Thyroid gland (tissue), 4 donors: Measurements from ENCODE around the gene SP3.
A peak's percentile ranks its signal among the peaks of the same experiment; 100 is the strongest.

Experiments used
- POLR2A ChIP-seq, 2 donors: fragments of 450-650 bp; IDR thresholded peaks; one replicate each; pipeline ENCODE4 v1.6.1; 2017; ENCODE audit warnings: antibody characterized with exemption in 2 of 2, mild to moderate bottlenecking in 2 of 2, moderate library complexity in 1 of 2
- TF ChIP-seq, protein P1 (sequence below), 6 experiments: fragments of 200-600 bp in 3 of 6; fragments of 450-650 bp in 3 of 6; sonication (generic) in 3 of 6; IDR thresholded peaks; one replicate each; pipeline ENCODE4 v1.5.1; 2016 to 2019; ENCODE audit warnings: antibody characterized with exemption in 6 of 6, mild to moderate bottlenecking in 2 of 6, inconsistent platforms in 1 of 6, moderate library complexity in 1 of 6

DNA sequence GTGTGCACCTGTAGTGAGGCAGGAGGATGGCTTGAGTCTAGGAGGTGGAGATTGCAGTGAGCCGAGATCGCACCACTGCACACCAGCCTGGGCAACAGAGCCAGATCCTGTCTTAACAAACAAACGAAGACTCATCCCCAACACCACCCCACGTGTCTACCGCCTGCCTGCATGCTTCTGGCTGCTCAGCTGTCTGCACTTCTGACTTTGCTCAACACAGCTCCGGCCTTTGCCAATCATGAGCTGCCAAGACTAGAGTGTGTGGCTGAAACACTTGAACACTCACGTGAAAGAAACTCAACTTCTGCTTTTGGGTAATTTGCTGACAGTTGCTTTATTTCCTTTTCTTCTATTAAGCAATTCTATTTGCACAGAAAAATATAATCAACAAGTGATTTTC is 32.1 kb upstream of the SP3 start:
- TF ChIP-seq, protein P1, sequence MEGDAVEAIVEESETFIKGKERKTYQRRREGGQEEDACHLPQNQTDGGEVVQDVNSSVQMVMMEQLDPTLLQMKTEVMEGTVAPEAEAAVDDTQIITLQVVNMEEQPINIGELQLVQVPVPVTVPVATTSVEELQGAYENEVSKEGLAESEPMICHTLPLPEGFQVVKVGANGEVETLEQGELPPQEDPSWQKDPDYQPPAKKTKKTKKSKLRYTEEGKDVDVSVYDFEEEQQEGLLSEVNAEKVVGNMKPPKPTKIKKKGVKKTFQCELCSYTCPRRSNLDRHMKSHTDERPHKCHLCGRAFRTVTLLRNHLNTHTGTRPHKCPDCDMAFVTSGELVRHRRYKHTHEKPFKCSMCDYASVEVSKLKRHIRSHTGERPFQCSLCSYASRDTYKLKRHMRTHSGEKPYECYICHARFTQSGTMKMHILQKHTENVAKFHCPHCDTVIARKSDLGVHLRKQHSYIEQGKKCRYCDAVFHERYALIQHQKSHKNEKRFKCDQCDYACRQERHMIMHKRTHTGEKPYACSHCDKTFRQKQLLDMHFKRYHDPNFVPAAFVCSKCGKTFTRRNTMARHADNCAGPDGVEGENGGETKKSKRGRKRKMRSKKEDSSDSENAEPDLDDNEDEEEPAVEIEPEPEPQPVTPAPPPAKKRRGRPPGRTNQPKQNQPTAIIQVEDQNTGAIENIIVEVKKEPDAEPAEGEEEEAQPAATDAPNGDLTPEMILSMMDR (IDR thresholded peaks at IDR 0.05) = no peak
- peak in 1 of 2 donors; percentile 30 for TF ChIP-seq POLR2A (IDR thresholded peaks at IDR 0.05)
